ENCODE data around the gene TEAD1.

TEAD1 gene

DNA sequence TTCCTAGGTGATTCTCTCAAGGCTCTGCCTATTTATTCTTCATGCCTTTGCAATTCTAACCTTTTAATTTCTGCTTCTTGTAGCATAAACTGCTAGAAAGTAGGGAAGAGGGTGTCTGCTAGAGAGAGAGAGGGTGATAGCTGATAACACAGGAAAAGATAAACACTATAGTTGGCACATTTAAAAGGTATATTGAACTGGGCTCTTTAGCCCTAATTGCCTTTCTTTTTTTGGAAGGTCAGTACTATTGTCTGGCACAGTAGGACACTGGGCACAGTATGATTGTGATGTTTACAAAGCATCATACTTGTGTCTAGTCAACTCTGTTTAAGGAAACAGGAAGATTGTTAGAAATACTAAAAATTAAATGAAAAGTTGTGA, 33.3 kb downstream of the TEAD1 start:
- DNase-seq (ENCODE audit: low read depth): no peak

DNA sequence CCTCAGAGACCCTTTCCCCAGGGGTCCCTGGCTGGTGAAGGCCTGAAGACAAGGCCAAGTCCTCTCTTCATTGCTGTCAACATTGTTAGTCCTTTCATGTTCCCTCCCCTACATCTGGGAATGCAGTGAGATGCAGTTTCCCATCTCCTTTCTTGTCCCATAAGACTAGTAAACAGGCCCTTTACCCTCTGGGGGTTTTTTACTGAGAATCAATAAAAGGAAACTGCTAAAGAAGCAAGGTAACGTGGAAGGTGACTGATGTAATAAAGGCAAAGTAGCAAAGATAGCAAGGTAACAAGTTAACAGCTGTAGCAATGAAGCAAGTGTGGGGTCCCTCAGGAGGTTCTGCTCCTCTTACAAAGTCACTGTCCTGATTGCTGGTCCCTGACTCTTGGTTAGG, 37.3 kb downstream of the TEAD1 start:
- DNase-seq (ENCODE audit: low read depth): no peak

DNA sequence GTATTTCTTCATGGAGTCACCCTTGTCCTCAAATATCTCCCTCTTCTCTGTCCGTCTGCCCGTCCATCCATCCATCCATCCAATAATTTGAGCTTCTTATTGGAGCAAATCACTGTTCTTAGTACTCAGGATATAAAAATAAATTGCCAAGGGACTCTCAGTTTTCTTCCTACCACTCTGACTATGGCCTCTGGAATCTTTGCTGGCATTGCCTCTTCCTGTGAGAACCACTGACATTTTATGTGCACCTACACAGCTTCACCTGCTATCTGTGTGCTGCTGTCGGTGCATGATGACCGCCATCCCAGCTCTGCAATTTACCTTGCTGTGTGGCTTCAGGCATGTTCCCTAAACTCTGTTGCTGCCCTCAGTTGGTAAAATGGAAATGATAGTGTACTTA, 37.9 kb downstream of the TEAD1 start:
- DNase-seq (ENCODE audit: low read depth): no peak

- DNase-seq (ENCODE audit: low read depth): no peak
Observed at GRCh38 chr11:12715131-12715530, 40.9 kb downstream of the TEAD1 start.

DNA sequence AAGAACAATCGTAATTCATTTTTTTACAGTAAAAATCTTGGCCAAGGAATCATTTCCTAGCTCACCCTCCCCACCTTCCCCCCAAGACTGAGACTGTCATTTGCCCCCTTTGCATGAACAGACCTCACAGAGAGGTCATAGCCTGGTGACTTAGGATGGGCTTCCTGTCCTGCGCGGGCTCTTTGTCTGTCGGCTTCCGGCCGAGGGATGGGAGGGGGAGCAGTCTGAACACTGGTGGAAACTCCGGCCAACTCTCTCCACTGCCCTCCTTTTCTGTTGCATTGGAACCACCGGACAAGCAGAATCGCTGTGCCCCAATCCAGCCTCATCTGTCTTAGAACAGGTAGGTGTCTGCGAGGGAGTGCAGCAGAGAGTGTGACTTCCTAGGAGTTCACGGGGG, 41.7 kb downstream of the TEAD1 start:
- DNase-seq (ENCODE audit: low read depth): no peak

GRCh38 chr11:12716816-12717215, 42.6 kb downstream of the TEAD1 start:
- DNase-seq (ENCODE audit: low read depth): no peak

DNA sequence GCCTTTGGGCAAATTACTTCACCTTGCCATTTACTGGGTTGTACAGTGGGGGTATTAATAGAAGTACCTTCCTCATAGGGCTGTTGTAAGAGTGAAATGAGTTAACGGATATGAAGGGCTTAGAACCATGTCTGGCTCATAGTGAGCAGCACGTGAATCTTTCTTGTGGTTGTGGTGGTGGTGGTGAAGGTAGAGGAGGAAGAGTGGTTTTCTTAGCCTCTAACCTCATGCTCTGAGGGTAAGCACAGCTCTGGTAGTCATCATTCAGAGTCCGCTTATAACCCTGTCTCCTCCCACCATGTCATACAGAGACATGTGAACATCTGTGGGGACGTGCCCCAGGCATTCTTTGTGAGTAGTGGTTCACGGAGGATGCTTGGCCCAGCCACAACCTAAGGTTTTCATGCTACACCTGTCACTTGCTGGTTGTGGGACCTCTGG, 43.6 kb downstream of the TEAD1 start:
- DNase-seq (ENCODE audit: low read depth): no peak

DNA sequence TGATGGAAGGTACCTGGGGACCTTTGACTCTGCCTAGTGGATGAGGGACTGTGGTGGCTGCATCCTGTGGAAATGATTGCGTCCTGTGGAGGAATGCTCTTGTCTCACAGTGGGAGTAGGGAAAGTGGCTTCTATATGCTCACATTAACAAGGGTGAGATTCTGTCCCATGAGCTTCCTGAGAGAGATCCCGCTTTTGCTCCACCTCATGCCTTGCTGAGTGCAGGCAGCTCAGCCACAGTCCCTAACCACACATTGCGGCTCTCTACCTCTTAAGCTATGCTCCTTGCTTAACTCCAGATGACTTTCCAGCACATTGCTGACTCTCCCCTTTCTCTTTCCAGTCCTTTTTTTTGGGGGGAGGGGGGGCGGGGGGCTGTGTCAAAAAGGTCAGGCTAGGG, 45.0 kb downstream of the TEAD1 start:
- no peak for DNase-seq (ENCODE audit: low read depth)

DNA sequence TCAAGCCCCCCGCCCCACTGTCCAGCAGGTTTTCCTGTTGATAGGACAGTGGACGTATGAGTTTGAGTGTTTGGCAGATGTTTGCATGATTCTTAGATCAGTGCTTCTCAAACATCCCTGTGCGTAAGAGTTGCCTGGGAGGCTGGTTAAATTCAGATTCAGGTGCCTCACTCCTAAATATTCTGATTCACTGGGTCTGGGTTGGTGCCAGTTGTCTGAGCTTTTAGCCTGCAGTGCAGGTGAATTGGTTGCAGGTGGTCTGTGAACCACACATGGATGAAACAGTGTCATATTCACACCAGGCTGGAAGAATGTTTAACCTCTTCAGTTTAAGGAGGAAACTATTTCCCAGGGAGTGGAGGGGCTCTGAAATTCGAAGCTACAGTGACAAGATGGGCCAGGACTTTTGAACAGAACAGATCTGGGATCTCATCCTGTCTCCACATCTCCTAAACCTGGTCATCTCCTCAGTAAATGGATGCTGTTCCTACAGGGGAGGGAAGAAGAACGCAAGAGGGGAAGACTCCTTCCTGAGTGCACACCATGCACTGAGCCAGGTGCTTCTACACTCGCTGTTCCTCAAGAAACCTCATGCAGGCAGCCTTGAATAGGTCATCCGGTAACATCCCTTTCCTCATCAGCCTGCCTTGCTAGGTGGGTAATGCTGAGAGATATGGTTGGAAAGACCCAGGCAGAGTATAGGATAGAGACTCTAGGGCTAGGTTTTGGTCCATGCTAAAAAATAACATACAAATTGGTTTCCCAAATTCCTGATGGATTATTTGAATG, 47.8 kb downstream of the TEAD1 start:
- no peak for DNase-seq (ENCODE audit: low read depth)

GRCh38 chr11:12723421-12724300, 49.4 kb downstream of the TEAD1 start:
- DNase-seq (ENCODE audit: low read depth): no peak

- DNase-seq (ENCODE audit: low read depth): peak; percentile 82
Observed at GRCh38 chr11:12724301-12725054, 50.3 kb downstream of the TEAD1 start.

- no peak for DNase-seq (ENCODE audit: low read depth)
Observed at GRCh38 chr11:12725055-12725862, 51.0 kb downstream of the TEAD1 start.

- no peak for DNase-seq (ENCODE audit: low read depth)
Observed at GRCh38 chr11:12725863-12726682, 51.9 kb downstream of the TEAD1 start.

DNA sequence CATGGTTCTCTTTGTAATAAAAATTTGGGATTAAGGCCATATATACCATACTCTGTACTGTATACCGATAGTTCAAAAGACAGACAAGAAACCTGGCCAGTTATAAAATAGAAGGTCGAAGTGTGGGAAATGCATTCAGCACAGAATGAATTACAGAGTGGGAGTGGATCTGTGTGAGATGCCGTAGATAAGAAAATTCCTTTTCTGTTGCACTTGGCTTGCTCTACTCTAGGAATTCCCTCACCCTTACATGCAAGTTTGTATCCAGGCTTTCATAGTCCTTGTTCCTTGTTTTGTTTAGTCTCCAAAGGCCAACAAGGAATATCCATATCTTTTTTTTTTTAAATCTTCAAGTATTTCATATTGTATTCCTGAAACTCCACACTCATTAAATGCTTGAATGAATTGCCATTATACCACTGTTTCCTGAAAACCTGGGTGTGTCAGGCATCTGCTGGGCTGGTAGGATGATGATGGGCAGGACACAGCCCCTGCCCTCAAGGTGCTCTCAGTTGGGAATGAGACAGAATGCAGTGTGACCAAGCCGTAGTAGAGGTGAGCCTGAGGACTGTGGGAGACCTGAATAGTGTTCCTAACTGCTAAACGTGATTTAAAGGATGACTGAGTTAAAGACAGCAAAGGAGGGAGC, 53.5 kb downstream of the TEAD1 start:
- no peak for DNase-seq (ENCODE audit: low read depth)

DNA sequence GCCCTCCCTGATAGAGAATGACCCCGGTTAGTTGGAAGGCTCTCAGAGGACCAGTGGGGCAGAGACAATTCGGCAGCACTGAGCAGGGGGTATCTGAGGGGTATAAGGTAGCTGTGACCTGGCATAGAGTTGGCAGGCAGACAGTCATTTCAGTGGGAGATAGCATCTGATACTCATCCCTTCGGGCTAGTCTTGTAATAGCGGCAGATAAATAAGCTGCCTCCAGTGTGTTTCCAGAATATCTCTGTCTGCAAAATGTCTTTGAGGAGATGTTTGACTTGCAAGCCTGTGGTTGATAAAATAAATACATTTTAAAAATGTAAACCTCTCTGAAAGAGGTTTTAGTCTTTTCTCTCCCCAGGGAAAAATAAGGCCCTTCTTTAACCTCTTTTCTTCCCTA, 54.2 kb downstream of the TEAD1 start:
- DNase-seq (ENCODE audit: low read depth): no peak

- DNase-seq (ENCODE audit: low read depth): no peak
Observed at GRCh38 chr11:12729941-12730340, 55.7 kb downstream of the TEAD1 start.

DNA sequence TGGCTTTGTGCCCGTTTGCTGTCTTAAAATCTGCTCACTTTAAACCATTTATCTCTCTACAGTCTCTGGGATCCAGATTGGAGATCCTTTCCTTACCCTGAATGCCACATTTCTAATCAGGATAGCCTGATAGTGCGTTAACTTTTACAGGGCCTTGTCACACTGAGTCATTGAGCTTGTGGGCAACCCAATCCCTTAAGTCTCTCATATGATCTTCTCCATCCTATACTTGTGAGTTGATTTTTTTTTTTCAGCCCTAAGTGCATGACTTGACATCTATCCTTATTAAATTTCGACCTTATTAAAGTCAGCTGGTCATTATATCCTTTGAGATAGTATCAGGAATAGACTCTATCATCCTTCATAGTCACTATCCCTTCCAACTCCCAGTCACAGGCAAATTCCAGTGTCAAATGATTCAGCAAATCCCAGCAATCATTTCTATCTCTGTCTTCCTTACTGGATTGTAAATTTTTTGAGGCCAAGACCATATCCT, 57.7 kb downstream of the TEAD1 start:
- DNase-seq (ENCODE audit: low read depth): no peak

- DNase-seq (ENCODE audit: low read depth): no peak
Observed at GRCh38 chr11:12733091-12733490, 58.9 kb downstream of the TEAD1 start.

DNA sequence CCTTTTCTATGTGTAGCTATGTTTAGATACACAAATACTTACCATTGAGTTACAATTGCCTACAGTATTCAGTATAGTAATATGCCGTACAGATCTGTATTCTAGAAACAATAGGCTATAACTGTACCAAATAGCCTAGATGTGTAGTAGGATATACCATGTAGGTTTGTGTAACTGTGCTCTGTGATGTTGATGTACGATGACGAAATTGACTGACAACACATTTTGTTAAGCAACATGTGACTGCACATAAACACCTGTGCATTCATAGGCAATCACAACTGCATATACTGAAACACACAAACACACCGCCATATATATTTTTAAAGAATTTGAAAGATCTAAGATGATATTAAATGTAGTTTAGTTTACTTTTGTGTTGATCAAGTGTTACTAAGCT, 60.4 kb downstream of the TEAD1 start:
- DNase-seq (ENCODE audit: low read depth): no peak

- DNase-seq (ENCODE audit: low read depth): no peak
Observed at GRCh38 chr11:12735262-12735661, 61.0 kb downstream of the TEAD1 start.

All from fibroblast of the conjunctiva (primary cell).